SJSA1 (cell line): ENCODE measurements around the gene CNTLN. TPM values are rescaled to one million over a fixed set of nuclear protein-coding genes. Genes with fewer than 3 reads are reported as not detected.

Experiments used
- DNase-seq, 2 experiments: peaks; one replicate each; pipeline ENCODE4 v3.0.0-alpha.2; 2015 to 2020; ENCODE audit warnings: low spot score in 2 of 2, low read depth in 1 of 2
- H3K27ac ChIP-seq: fragments of 250-450 bp; sonication (Bioruptor Pico); 2 replicates; pipeline ENCODE4 v1.5.1; 2020; ENCODE audit warnings: mild to moderate bottlenecking, moderate library complexity
- H3K27me3 ChIP-seq: fragments of 250-450 bp; sonication (Bioruptor Pico); replicated peaks from 2 replicates; pipeline ENCODE4 v1.5.1; 2020; ENCODE audit warnings: mild to moderate bottlenecking, moderate library complexity
- H3K36me3 ChIP-seq: fragments of 250-450 bp; sonication (Bioruptor Pico); 2 replicates; pipeline ENCODE4 v1.5.1; 2020; ENCODE audit warnings: mild to moderate bottlenecking
- H3K4me1 ChIP-seq: fragments of 250-450 bp; sonication (Bioruptor Pico); replicated peaks from 2 replicates; pipeline ENCODE4 v1.6.1; 2021; ENCODE audit warnings: mild to moderate bottlenecking
- H3K4me3 ChIP-seq: fragments of 250-450 bp; sonication (Bioruptor Pico); 2 replicates; pipeline ENCODE4 v1.5.1; 2020; ENCODE audit warnings: mild to moderate bottlenecking
- H3K9me3 ChIP-seq: fragments of 250-450 bp; sonication (Bioruptor Pico); replicated peaks from 2 replicates; pipeline ENCODE4 v1.5.1; 2020; ENCODE audit warnings: mild to moderate bottlenecking
- total RNA-seq: library from RNA; depleted of rRNA; stranded (reverse); fragments of >200 nt; shearing (Covaris generic); gene quantifications from 2 replicates; pipeline ENCODE4 v1.2.3, GENCODE V29; 2014; rRNA removed

The CNTLN gene, protein sequence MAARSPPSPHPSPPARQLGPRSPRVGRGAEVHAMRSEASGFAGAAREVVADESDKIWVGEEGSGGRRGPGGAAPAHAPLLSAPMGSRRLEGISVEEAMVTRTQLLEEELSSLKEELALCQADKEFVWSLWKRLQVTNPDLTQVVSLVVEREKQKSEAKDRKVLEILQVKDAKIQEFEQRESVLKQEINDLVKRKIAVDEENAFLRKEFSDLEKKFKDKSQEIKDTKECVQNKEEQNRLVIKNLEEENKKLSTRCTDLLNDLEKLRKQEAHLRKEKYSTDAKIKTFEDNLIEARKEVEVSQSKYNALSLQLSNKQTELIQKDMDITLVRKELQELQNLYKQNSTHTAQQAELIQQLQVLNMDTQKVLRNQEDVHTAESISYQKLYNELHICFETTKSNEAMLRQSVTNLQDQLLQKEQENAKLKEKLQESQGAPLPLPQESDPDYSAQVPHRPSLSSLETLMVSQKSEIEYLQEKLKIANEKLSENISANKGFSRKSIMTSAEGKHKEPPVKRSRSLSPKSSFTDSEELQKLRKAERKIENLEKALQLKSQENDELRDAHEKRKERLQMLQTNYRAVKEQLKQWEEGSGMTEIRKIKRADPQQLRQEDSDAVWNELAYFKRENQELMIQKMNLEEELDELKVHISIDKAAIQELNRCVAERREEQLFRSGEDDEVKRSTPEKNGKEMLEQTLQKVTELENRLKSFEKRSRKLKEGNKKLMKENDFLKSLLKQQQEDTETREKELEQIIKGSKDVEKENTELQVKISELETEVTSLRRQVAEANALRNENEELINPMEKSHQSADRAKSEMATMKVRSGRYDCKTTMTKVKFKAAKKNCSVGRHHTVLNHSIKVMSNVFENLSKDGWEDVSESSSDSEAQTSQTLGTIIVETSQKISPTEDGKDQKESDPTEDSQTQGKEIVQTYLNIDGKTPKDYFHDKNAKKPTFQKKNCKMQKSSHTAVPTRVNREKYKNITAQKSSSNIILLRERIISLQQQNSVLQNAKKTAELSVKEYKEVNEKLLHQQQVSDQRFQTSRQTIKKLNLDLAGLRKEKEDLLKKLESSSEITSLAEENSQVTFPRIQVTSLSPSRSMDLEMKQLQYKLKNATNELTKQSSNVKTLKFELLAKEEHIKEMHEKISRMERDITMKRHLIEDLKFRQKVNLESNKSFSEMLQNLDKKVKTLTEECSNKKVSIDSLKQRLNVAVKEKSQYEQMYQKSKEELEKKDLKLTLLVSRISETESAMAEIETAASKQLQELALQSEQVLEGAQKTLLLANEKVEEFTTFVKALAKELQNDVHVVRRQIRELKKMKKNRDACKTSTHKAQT (N-terminal part only)
- 3.7 and 6.9 TPM in 2 replicates for total RNA-seq

DNA sequence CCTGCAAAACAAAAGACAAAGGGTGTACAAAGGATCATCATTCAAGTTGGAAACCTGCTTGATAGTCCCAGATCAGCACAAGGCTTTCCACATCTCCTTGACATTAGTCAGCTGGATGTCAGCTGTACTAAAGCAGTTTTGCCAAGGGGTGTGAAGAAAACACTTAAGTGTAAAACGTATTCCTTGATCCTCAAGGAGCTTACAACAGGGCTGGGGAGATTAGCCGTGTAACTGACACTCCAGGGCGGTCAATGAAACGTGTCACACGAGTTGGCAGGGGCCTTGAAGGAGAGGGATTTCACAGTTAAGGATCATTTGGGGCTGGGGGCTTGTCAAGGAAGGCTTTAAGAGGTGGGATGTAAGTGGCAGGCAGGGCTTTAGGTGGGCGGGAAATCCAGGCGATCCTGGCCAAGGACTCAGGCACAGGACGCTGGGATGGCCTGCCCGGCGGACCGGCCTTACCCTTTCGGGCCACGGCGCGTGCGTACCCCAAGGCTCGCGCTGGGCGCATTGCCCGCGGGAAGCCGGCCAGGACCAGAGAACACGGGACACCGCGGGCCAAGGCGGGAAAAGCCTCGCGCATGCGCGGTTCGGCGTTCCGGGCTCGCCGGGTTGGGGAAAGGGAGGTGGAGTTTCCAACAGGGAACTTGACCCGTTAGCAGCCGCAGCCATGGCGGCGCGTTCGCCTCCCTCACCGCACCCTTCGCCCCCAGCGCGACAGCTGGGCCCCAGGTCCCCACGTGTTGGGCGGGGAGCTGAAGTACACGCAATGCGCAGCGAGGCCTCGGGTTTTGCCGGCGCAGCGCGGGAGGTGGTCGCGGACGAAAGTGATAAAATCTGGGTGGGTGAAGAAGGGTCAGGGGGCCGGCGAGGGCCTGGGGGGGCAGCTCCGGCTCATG, at the start of gene CNTLN:
CNTLN (plus strand) TSS at position 645 of the 899 bp plus-strand sequence; CDS start at position 671, 26 bp downstream.
- peak within 1 kb of the TSS; percentile 86 for H3K27ac ChIP-seq
- H3K36me3 ChIP-seq: no peaks in the 10 kb centered on the region
- peaks cover 6% of the 10 kb centered on the region for H3K4me1 ChIP-seq
- no peaks in the 10 kb centered on the region for H3K9me3 ChIP-seq
- H3K4me3 ChIP-seq: peak within 1 kb of the TSS; percentile 87
- DNase-seq: peak; percentile 75 to 87
- H3K27me3 ChIP-seq: no peaks in the 10 kb centered on the region

DNA sequence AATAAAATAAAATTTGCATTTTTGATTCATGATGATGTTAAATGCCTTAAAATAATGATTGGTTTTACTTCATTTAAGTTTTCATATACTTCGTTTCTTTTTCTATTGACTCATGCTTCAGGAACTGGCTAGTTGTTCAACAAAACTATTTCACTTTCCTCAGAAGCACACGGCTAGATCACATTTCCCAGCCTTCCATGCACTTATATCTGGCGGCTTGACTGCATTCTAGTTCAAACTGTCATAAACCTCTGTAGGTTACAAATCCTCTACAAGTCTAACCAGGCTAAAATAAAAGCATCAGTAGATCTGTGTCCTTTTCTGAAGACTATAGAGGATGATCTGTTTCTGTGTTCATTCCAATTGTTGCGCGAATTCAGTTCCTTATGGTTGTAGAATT, 46.3 kb upstream of the CNTLN start:
- DNase-seq: no peak
- H3K27ac ChIP-seq: no peak overlapping the region
- H3K4me1 ChIP-seq: no peaks in the 10 kb centered on the region
- no peaks in the 10 kb centered on the region for H3K9me3 ChIP-seq
- no peak overlapping the region for H3K4me3 ChIP-seq
- H3K27me3 ChIP-seq: no peaks in the 10 kb centered on the region
- no peaks in the 10 kb centered on the region for H3K36me3 ChIP-seq

DNA sequence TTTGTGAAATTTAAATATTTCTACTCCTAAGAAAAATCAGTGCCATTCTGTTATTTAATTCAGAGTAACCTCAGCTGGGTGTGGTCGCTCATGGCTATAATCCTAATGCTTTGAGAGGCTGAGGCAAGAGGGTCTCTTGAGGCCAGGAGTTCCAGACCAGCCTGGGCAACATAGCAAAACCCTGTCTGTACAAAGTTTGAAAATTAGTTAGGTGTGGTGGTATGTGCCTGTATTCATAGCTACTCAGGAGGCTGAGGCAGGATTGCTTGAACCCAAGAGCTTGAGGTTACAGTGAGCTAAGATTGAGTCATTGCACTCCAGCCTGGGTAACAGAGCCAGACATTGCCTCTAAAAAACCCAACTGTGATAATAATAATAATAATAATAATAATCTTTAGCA, 44.8 kb upstream of the CNTLN start:
- Histone ChIP-seq H3K4me1 (no peaks in the 10 kb centered on the region), H3K27me3 (no peaks in the 10 kb centered on the region), H3K36me3 (no peaks in the 10 kb centered on the region), H3K27ac (no peak overlapping the region), H3K4me3 (no peak overlapping the region), H3K9me3 (no peaks in the 10 kb centered on the region)
- no peak for DNase-seq

DNA sequence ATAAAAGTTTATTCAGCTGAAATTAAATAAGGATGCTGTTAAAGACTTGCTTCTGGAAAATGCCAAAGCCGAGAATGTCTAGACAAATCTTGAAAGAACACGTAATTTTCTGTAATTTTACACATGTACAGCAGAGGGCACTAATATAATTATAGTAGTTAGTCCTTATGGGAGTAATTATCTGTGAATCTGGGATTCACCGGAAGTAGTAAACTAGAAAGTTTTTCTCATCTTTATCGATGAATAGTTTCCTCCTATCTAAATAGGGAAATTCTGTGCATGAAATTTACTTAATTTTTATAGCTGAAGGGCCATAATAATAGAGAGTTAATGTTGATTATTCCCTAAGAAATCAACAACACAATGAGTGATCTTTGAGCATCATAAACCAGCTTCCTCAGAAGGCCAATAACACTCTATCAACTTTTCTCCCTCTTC, 18.4 kb upstream of the CNTLN start:
- Histone ChIP-seq H3K9me3 (no peaks in the 10 kb centered on the region), H3K27me3 (no peaks in the 10 kb centered on the region), H3K27ac (no peak overlapping the region), H3K36me3 (no peaks in the 10 kb centered on the region), H3K4me1 (no peaks in the 10 kb centered on the region), H3K4me3 (no peak overlapping the region)
- DNase-seq: peak in 1 of 2 experiments; percentile 19

DNA sequence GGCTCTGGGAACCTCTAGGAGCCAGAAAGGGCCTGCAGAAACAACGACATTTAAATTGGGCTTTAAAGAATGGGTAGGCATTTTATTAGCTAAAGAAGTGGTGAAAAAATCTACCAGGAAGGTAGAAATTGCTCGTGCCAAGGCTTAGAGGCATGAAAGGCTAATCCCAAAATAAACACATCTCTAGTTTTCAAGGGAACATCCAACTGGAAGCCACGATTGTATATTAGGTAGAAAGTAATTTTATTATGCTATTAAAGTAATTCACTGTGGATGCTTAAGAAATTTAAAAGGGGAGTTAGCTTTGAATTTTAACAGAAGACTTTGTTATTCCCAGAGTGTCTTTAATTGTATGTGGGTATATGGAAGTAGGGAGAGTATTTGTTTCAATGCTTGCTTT, 17.5 kb upstream of the CNTLN start:
- H3K27ac ChIP-seq: no peak overlapping the region
- H3K9me3 ChIP-seq: no peaks in the 10 kb centered on the region
- H3K27me3 ChIP-seq: no peaks in the 10 kb centered on the region
- no peak for DNase-seq
- no peak overlapping the region for H3K4me3 ChIP-seq
- H3K4me1 ChIP-seq: no peaks in the 10 kb centered on the region
- no peaks in the 10 kb centered on the region for H3K36me3 ChIP-seq

DNA sequence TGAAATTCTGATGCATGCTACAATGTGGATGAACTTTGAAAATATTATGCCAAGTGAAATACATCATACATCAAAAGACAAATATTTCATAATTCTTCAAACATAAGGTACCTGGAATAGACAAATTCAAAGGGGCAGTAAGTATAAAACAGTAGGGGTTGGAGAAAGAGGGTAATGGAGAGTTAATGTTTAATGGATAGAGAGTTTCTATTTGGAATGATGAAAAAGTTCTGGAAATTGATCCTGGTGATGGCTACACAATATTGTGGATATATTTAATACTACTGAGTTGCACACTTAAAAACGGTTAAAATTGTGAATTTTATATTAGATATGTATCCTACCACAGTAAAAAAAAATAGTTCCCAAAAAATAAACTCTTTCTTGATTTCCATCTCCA, 14.6 kb upstream of the CNTLN start:
- no peak for DNase-seq
- Histone ChIP-seq H3K9me3 (no peaks in the 10 kb centered on the region), H3K27me3 (no peaks in the 10 kb centered on the region), H3K36me3 (no peaks in the 10 kb centered on the region), H3K4me3 (no peak overlapping the region), H3K27ac (no peak overlapping the region), H3K4me1 (no peaks in the 10 kb centered on the region)

DNA sequence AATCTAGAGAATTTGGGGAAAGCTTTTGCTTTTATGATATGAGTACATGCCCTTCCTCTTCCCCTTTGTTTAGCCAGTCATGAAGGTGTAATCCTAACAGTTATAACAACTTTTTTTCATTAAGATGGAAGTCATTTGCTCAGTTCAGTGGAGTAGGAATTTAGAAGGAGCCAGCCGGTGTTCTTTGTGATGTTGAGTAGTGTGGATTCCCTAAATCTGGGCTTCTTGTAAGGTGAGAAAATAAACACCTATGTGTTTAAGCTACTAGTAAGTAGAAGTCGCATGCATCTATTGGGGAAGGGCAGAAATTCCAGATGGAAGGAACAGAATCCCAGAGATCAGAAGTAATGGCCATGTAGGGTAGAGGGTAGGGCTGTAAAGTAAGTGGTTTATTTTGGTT, 13.6 kb upstream of the CNTLN start:
- H3K27ac ChIP-seq: no peak overlapping the region
- no peak for DNase-seq
- no peaks in the 10 kb centered on the region for H3K9me3 ChIP-seq

DNA sequence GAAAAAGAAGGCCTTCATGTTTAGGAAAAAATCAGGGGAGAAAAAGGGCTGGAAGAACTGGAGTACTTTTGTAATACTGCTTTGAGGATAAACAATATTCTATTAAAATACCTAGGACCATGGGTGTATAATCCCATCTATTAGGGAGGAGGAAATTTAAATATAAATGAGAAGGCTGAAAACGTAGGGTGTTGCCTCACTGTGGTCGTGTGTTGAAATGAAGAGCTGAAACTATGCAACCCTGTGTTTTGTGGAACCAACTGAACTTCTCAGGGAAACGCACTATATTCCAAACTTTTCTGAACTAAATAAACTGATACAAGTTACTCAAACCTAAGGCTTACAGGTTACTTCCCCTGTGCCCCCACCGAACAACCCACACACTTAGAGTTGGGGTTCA, 4.5 kb upstream of the CNTLN start:
- no peak overlapping the region for H3K27ac ChIP-seq
- peaks cover 6% of the 10 kb centered on the region for H3K4me1 ChIP-seq
- H3K27me3 ChIP-seq: no peaks in the 10 kb centered on the region
- no peaks in the 10 kb centered on the region for H3K36me3 ChIP-seq
- DNase-seq: no peak
- H3K4me3 ChIP-seq: no peak overlapping the region
- no peaks in the 10 kb centered on the region for H3K9me3 ChIP-seq

More for the DNA sequence above, 13.6 kb upstream of the CNTLN start:
- no peaks in the 10 kb centered on the region for H3K36me3 ChIP-seq
- no peaks in the 10 kb centered on the region for H3K4me1 ChIP-seq
- no peaks in the 10 kb centered on the region for H3K27me3 ChIP-seq
- H3K4me3 ChIP-seq: no peak overlapping the region

DNA sequence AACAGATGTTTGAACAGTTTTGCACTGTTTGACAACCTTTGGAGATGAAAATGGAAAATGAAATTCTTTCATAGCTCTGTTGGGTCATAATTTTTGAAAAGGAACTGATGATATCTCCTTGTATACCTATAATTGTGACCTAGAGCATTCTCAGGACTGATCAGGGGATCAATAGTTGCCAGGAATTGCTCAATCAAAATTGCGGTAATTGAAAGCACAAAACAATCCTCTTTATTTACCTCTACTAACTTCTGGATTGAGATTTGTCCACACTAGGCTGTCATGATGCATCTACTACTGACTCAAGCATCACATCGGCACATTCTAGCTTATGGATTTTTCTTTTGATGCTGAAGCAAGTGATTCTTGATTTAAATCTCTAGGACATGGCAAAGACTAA, 4.1 kb upstream of the CNTLN start:
- Histone ChIP-seq H3K27me3 (no peaks in the 10 kb centered on the region), H3K9me3 (no peaks in the 10 kb centered on the region), H3K4me3 (no peak overlapping the region), H3K4me1 (peaks cover 6% of the 10 kb centered on the region), H3K27ac (no peak overlapping the region), H3K36me3 (no peaks in the 10 kb centered on the region)
- DNase-seq: no peak

DNA sequence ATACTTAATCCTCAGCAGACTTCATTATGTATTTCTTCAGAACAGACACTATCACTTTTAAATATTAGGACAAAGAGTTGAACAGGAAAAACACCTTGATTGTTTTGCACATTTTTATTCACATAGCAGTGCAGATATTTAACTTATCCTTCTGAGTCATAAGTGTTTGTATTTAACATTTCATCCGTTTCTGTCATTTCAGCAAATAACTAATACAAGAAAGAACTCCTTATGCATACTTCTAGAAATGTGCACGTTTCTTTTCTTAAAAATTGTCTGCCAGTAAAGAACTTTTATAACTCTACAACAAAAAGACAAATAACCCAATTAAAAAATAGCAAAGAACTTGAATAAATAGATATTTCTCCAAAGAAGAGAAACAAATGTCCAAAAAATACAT, 3.3 kb upstream of the CNTLN start:
- H3K27me3 ChIP-seq: no peaks in the 10 kb centered on the region
- H3K4me1 ChIP-seq: peaks cover 6% of the 10 kb centered on the region
- no peaks in the 10 kb centered on the region for H3K9me3 ChIP-seq
- no peak overlapping the region for H3K27ac ChIP-seq
- H3K36me3 ChIP-seq: no peaks in the 10 kb centered on the region
- H3K4me3 ChIP-seq: no peak overlapping the region
- DNase-seq: no peak

DNA sequence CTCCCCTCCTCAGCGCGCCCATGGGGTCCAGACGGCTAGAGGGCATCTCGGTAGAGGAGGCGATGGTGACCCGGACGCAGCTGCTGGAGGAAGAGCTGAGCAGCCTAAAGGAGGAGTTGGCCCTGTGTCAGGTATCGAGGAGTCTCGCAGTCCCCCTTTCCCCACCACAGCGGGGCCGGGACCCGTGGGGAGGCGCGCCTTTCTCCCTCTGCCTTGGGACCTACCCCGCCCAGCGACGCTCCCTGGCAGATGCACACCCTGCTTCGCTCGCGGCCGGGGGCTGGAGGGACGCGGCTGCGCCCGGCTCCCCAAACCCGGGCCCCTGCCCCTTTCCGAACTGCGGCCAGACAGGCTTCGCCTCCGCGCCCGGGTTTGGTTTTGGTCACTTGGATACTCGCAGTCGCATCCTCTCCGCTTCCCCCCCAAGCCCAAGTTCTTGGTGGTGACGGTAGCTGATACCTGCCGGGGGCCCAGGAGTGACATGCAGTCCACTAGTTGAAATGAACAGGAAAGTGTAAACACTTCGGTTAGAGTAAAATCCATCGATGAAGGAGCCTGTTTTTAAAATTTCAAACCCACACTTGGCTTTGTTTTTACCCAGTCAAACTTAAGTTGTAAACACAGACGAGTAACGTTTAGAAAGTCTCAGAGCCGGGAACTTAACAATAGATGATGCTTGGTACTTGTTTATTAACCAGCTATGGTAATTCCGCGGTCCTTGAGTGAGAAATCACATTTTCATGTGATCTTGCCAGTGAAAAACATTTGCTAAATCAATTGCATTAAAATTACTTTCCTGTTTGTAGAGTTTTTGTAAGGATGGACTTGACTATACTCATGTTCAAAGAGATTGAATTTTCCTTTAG, 688 bp downstream of the CNTLN start:
- H3K9me3 ChIP-seq: no peaks in the 10 kb centered on the region
- H3K4me3 ChIP-seq: peak overlapping the region; percentile 87
- H3K27me3 ChIP-seq: no peaks in the 10 kb centered on the region
- H3K27ac ChIP-seq: peak overlapping the region; percentile 86
- H3K4me1 ChIP-seq: peaks cover 6% of the 10 kb centered on the region
- DNase-seq: peak; percentile 44 to 49
- H3K36me3 ChIP-seq: no peaks in the 10 kb centered on the region

DNA sequence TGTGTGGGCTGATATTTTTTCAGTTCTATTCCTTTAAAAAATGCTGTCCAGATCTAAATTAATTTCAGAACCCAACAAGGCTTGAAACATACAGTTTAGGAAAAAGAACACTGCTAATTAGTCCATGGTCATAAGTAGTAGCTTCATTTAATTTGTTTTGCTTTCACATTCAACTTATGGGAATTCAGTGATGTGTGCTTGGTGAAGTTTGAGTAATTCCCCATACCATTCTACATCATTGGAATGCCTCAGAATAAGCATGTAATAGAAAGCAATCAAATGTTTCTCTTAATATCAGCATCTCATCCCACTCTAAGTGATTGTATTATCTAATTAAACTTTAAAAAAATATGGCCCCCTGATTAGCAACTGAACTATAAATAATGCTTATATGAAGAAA, 2.7 kb downstream of the CNTLN start:
- no peak for DNase-seq
- peaks cover 6% of the 10 kb centered on the region for H3K4me1 ChIP-seq
- no peak overlapping the region for H3K27ac ChIP-seq
- no peaks in the 10 kb centered on the region for H3K9me3 ChIP-seq
- no peaks in the 10 kb centered on the region for H3K36me3 ChIP-seq
- H3K27me3 ChIP-seq: no peaks in the 10 kb centered on the region
- no peak overlapping the region for H3K4me3 ChIP-seq
